ENCODE measurements around the gene PSMD8.

The PSMD8 gene

DNA sequence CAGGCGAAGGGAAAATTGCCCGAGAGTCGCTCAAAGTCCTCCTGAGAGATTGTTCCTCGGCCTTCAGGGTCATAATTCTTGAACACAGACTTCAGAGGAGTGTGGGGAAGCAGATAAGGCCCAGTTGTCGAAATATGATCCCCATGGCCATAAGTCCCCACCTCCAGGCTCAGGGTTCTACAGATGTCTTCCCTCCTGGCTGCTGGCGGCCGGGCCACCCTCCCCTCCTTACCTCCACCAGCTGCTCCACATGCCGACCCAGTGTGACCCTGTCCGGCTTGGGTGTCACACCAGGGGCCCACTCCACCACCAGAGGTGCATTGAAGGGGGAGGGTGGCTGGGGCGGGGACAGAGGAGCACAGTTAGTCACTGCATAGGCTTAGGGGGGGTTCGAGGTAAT lies 38.6 kb downstream of the PSMD8 start:
- TF ChIP-seq, protein P1, sequence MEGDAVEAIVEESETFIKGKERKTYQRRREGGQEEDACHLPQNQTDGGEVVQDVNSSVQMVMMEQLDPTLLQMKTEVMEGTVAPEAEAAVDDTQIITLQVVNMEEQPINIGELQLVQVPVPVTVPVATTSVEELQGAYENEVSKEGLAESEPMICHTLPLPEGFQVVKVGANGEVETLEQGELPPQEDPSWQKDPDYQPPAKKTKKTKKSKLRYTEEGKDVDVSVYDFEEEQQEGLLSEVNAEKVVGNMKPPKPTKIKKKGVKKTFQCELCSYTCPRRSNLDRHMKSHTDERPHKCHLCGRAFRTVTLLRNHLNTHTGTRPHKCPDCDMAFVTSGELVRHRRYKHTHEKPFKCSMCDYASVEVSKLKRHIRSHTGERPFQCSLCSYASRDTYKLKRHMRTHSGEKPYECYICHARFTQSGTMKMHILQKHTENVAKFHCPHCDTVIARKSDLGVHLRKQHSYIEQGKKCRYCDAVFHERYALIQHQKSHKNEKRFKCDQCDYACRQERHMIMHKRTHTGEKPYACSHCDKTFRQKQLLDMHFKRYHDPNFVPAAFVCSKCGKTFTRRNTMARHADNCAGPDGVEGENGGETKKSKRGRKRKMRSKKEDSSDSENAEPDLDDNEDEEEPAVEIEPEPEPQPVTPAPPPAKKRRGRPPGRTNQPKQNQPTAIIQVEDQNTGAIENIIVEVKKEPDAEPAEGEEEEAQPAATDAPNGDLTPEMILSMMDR (IDR thresholded peaks at IDR 0.05; ENCODE audit: extremely low read depth, missing control alignments): no peak
- no peak for DNase-seq (ENCODE audit: low spot score)

DNA sequence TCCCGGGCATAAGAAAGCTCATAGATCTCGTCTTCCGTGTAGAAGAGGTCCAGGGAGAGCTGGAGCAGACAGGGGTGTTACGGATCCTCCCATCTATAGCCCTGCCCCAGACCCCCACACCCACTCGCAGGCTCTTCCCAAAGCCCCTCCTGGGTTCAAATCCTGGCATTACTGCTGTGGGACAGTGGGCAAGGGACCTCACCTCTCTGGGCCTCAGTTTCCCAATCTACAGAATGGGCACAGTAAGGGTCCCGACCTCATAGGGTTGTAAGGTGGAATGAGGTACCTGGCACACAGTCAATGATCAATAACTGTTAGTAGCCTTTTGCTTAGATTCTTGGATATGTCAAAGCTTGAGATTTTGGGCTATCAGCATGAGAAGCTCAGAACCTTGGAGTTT lies 39.0 kb downstream of the PSMD8 start:
- TF ChIP-seq, protein P1 (IDR thresholded peaks at IDR 0.05; ENCODE audit: extremely low read depth, missing control alignments): no peak
- no peak for DNase-seq (ENCODE audit: low spot score)

DNA sequence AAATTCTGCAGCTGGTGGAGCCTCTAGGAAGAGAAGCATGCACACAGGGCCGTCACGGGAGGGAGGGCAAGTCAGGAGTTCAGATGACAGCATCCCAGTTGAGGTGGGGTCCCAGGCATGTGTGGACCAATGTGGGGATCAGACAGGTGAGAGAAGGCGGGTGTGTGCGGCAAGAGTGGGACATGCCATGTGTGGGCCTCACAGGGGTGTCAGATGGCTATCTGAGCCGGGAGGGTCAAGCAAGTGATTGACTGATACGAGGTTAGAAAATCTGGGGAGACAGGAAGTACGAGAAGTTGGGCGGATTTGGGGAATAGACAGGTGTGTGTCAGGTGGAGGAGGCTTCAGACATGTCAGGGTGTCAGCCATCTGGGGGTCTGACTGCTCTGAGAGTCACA lies 42.8 kb downstream of the PSMD8 start:
- TF ChIP-seq, protein P1 (IDR thresholded peaks at IDR 0.05; ENCODE audit: extremely low read depth, missing control alignments): no peak
- DNase-seq (ENCODE audit: low spot score): no peak

- TF ChIP-seq, protein P1 (IDR thresholded peaks at IDR 0.05; ENCODE audit: extremely low read depth, missing control alignments): no peak
- DNase-seq (ENCODE audit: low spot score): peak; percentile 67
Observed at GRCh38 chr19:38417544-38418506, 43.5 kb downstream of the PSMD8 start.

DNA sequence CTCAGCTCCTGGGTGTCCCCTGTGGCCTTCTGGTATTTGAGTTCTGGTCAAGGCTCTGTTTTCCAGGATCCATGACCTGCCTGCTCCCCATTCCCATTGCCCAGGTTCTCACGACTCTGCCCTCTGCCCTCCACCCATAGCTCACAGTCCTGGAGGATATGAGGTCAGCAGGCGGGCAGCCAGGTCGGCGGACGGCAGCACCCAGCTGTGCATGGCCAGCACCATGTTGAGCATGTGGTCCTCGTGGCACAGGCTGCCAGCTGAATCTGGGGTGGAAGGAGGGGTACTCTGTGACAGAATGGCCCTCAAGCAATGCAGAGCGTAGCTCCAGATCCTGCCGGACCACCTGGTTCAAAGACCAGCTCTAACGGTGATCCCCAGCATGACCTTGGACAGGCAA lies 46.6 kb downstream of the PSMD8 start:
- TF ChIP-seq, protein P1 (IDR thresholded peaks at IDR 0.05; ENCODE audit: extremely low read depth, missing control alignments): no peak
- DNase-seq (ENCODE audit: low spot score): no peak

- DNase-seq (ENCODE audit: low spot score): no peak
Observed at GRCh38 chr19:38421856-38422255, 47.5 kb downstream of the PSMD8 start.

GRCh38 chr19:38422438-38422837 lies 48.1 kb downstream of the PSMD8 start:
- TF ChIP-seq, protein P1 (IDR thresholded peaks at IDR 0.05; ENCODE audit: extremely low read depth, missing control alignments): no peak
- no peak for DNase-seq (ENCODE audit: low spot score)

More at GRCh38 chr19:38421856-38422255, 47.5 kb downstream of the PSMD8 start:
- TF ChIP-seq, protein P1 (IDR thresholded peaks at IDR 0.05; ENCODE audit: extremely low read depth, missing control alignments): no peak
